GM19035 (cell line): ENCODE results near the gene CCL1.

Source experiments
- ATAC-seq: cut with Tn5 transposase; IDR thresholded peaks from one replicate; pipeline ENCODE4 v1.9.1; 2021; ENCODE audit not compliant: unreplicated experiment

CCL1 gene

GRCh38 chr17:34384271-34384670 is 21.2 kb upstream of the CCL1 start:
- no peak for ATAC-seq

- ATAC-seq, result no peak
Measured at GRCh38 chr17:34383216-34383615, 20.2 kb upstream of the CCL1 start.

- no peak for ATAC-seq
Measured at GRCh38 chr17:34382621-34383124, 19.6 kb upstream of the CCL1 start.

- no peak for ATAC-seq
Measured at GRCh38 chr17:34379868-34380267, 16.8 kb upstream of the CCL1 start.

GRCh38 chr17:34378664-34379101 is 15.7 kb upstream of the CCL1 start:
- ATAC-seq, result peak; percentile 78

- no peak for ATAC-seq
Measured at GRCh38 chr17:34377078-34377823, 14.2 kb upstream of the CCL1 start.

DNA sequence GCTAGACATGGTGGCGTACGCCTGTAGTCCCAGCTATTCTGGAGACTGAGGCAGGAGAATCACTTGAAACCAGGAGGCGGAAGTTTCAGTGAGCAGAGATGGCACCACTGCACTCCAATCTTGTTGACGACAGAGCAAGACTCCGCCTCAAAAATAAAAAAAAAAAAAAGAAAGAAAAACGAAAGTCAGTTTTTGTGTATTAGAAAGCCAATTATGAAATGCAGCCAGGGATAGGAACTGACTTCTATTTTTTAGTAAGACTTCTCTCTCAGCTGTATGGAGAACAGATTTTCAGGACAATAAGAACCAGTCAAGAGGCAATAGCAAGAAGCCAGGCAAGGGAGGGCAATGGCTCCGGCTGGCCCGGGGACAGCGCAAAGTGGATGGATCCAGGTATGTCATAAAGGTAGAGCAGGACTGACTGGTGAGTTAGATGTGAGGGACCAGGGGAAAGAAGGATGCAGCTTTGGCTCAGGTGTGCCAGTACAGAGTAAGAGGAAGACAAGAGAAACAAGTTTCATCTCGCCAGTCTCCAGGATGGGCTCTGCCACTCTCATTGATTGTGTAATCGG is 12.5 kb upstream of the CCL1 start:
- no peak for ATAC-seq

DNA sequence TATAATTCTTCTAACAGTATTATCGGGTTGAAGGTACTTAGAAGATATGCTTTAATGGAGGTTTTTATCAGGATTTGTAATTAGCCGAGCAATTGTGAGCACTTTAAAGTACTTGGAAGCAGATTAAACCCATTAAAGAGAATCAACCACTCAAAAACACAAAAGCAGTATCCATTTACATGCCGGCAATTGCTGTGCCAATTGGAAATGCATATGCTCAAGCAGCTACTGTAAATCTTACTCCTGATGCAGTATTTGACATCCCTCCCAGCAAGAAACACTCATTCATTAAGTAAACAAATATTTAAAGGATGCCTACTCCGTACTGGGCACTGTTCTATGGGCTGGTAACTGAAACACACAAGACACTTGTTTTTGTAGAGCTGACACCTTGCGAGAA is 11.4 kb upstream of the CCL1 start:
- ATAC-seq, result no peak

GRCh38 chr17:34371405-34372100 is 8.5 kb upstream of the CCL1 start:
- no peak for ATAC-seq

GRCh38 chr17:34370997-34371395 is 8.0 kb upstream of the CCL1 start:
- ATAC-seq, result no peak

DNA sequence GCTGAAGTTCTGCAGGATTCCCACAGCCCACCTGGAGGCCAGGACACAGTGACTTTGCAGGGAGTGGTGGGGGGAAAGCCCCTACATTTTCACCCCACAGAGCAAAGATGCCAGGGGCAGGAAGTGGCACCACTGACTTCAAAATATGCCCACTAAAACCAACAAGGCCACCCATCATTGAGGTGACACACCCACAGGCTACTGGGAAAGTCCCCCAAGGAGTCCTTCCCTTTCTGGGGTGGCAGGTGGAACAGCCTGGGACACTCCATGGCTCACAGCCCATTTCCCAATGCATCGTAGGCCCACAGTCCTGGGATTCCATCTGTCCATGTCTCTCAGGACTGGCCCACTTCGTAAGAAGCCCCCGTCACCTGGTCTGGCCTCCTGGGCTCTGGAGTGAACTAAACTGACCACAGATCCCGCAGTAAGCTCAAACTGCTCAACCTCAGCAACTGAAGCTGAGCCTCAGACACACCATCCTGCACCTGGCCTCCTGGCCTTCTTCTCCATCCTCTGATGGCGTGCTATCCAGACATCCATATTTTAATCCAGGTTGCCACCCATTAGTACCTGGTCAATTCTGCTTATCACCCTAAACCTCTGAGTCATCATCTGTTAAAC is 7.5 kb upstream of the CCL1 start:
- no peak for ATAC-seq

DNA sequence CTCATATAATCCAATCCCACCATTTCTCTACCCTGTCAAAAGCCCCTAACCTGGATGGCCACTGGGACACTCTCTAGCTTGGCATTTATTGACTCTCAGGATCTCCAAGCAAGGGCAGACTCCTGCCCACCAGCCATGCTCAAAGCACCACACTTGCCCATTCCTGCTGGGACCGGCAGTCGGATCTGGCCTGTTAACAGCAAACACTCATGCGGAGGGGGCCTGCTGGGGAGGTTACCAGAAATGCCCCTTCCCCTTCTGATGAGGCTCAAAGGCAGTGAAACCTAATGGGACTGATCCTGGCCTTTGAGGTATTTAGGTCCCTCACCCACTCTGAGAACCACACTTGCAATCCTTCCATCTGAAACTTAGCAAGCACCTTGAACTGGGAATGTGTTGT is 6.5 kb upstream of the CCL1 start:
- no peak for ATAC-seq

- ATAC-seq, result no peak
Measured at GRCh38 chr17:34368946-34369500, 6.0 kb upstream of the CCL1 start.

DNA sequence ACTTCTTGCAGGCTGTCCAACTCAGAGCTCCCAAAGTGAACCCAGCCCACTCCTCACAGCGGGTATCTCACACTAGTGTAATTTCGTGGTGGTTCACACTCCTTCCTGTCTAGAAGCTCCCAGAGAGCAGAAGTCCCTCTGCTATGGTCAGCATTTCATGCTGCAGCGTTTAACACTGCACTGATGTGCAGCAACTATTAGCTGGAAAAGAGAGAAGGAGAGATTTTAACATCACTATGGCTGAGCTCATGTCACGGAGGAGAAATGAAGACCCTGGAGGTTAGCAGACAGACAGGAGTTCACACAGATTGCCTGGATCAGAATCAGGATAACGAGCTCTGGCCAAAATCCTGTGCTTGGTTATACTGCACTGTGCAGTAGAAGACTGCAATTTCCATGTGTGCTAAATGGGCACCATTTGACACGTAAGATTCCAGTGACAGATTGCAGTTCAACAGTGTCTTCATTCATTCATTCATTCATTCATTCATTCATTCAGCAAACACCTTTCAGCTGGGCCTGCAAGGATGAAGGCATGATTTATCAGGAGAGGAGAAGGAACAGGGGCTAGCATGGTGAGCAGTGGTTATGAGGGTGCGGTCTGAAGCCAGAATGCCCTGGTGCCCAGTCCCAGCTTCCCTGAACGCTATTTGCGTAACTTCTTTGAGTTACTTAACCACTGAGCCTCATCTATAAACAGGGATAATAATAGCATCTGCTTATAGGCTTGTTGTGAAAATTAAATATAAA is 5.3 kb upstream of the CCL1 start:
- no peak for ATAC-seq

GRCh38 chr17:34367486-34368195 is 4.6 kb upstream of the CCL1 start:
- ATAC-seq, result no peak

DNA sequence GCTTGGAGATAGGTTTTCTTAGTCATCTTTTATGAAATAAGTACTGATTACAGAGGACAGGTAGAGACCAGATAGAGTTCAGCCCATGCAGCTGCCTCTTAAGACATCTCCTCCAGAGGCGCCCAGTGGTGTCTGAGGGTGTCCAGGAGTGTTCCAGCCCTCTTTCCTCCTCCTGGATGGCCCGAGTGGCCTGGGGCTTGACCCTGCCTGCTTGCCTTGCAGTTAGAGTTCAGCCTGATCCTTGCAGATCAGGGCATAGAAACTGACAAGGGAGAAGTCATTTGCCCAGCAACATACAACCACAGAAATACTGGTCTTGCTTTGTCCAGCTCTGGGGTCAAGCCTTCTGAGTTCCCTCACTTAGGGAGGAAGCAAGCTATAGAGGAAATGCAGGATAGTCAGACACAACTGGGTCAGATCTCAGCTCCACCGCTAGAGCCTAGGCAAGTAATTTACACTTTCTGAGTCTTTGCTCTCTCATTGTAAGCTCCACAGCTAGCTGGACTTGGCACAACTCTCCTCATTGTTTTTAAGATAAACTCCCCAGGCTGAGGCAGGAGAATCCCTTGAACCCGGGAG is 3.6 kb upstream of the CCL1 start:
- no peak for ATAC-seq

GRCh38 chr17:34366010-34366409 is 3.0 kb upstream of the CCL1 start:
- no peak for ATAC-seq

DNA sequence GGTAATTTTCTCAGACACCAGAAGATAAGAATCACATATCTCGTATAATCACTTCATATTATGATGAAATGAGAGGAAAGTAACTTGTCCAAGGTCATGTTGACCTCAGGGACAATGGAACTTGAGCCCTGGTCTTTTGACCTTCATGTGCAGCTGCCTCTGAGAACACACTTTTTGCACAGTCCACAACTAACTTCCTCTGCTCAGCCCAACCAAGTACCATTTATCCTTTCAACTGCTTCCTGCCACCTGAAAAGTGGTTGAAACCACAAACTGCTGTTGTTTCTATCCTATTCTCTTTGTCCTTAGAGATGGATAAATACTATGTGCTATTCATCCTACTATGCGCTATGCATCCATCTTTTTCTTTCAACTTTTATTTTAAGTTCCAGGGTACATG is 2.3 kb upstream of the CCL1 start:
- ATAC-seq, result no peak

GRCh38 chr17:34364751-34365150 is 1.7 kb upstream of the CCL1 start:
- ATAC-seq, result no peak
